Measurements from ENCODE around the gene OR9Q2. TPM values are rescaled to one million over a fixed set of nuclear protein-coding genes. Genes with fewer than 3 reads are reported as not detected.
"Not testable (repeated sequence)": the region's sequence is repeated elsewhere in the genome, so short reads cannot be mapped to it uniquely, and the experiment has no call there.

OR9Q2 gene
- total and polyA plus RNA-seq, 4 donors, result not detected

- no peak overlapping the region for H3K27ac ChIP-seq (ENCODE audit: low read depth in 1 of 2, low read length in 2 of 2)
- no peak for TF ChIP-seq NR2F2 (IDR thresholded peaks at IDR 0.05)
- no peak for TF ChIP-seq JUND (IDR thresholded peaks at IDR 0.05)
- TF ChIP-seq FOXA1 (IDR thresholded peaks at IDR 0.05), result no peak
- TF ChIP-seq GABPA (IDR thresholded peaks at IDR 0.05 in 1 of 2, conservative IDR thresholded peaks at IDR 0.05 in 1 of 2), result no peak
- TF ChIP-seq MAX (IDR thresholded peaks at IDR 0.05), result no peak
- no peak for TF ChIP-seq YY1 (IDR thresholded peaks at IDR 0.05)
- TF ChIP-seq RXRA (IDR thresholded peaks at IDR 0.05), result no peak
- TF ChIP-seq TAF1 (conservative IDR thresholded peaks at IDR 0.05), result no peak
- no peak for TF ChIP-seq RAD21 (IDR thresholded peaks at IDR 0.05)
- no peak for TF ChIP-seq EGR1 (IDR thresholded peaks at IDR 0.05; ENCODE audit: low read depth in 2 of 2)
- TF ChIP-seq ZBTB33 (IDR thresholded peaks at IDR 0.05), result no peak
- TF ChIP-seq SP1 (IDR thresholded peaks at IDR 0.05), result no peak
- DNase-seq (ENCODE audit: low spot score), result no peak
- no peaks in the 10 kb centered on the region for H3K4me1 ChIP-seq (ENCODE audit: control insufficient read depth in 4 of 4, insufficient read depth in 4 of 4, low read length in 3 of 4)
- no peaks in the 10 kb centered on the region for H3K36me3 ChIP-seq (ENCODE audit: control insufficient read depth in 4 of 4, insufficient read depth in 3 of 4, low read depth in 1 of 4, low read length in 3 of 4)
- WGBS, result 34% methylated on average over 1 of the region's 1 CpG
- no peak overlapping the region for H3K9ac ChIP-seq (ENCODE audit: low read depth in 1 of 2, low read length in 2 of 2)
- H3K27me3 ChIP-seq (ENCODE audit: control insufficient read depth in 4 of 4, insufficient read depth in 4 of 4, low read length in 3 of 4), result no peaks in the 10 kb centered on the region
- no peak overlapping the region for H3K4me3 ChIP-seq (ENCODE audit: low read depth in 1 of 3, low read length in 3 of 3)
- peaks cover 0 to 9% (median 0%) of the 10 kb centered on the region in 4 donors for H3K9me3 ChIP-seq (ENCODE audit: control insufficient read depth in 4 of 4, low read length in 3 of 4)
Measured at GRCh38 chr11:58199271-58199670, 10.4 kb downstream of the OR9Q2 start.

- H3K4me1 ChIP-seq (ENCODE audit: control insufficient read depth in 4 of 4, insufficient read depth in 4 of 4, low read length in 3 of 4), result no peaks in the 10 kb centered on the region
- no peak for TF ChIP-seq MAX (IDR thresholded peaks at IDR 0.05)
- TF ChIP-seq CTCF (IDR thresholded peaks at IDR 0.05; ENCODE audit: low read depth, low read length, missing input control), result no peak
- no peak for TF ChIP-seq TAF1 (conservative IDR thresholded peaks at IDR 0.05)
- TF ChIP-seq NR2F2 (IDR thresholded peaks at IDR 0.05), result no peak
- TF ChIP-seq FOXA1 (IDR thresholded peaks at IDR 0.05), result no peak
- no peak for TF ChIP-seq YY1 (IDR thresholded peaks at IDR 0.05)
- no peak for TF ChIP-seq JUND (IDR thresholded peaks at IDR 0.05)
Measured at GRCh38 chr11:58204042-58204441, 15.2 kb downstream of the OR9Q2 start, which contains the start of gene OR1S2. Gene OR1S2 (minus strand): TSS chr11:58204142. CDS start chr11:58204142, 0 bp downstream.

GRCh38 chr11:58212420-58212819, 23.6 kb downstream of the OR9Q2 start, which contains the start of gene OR1S1:
Gene OR1S1 (plus strand): TSS chr11:58212720.
- DNase-seq (ENCODE audit: low spot score); H3K36me3 ChIP-seq (ENCODE audit: control insufficient read depth in 4 of 4, insufficient read depth in 3 of 4, low read depth in 1 of 4, low read length in 3 of 4); H3K27ac ChIP-seq (ENCODE audit: low read depth in 1 of 2, low read length in 2 of 2); H3K9me3 ChIP-seq (ENCODE audit: control insufficient read depth in 4 of 4, low read length in 3 of 4); H3K27me3 ChIP-seq (ENCODE audit: control insufficient read depth in 4 of 4, insufficient read depth in 4 of 4, low read length in 3 of 4); H3K4me3 ChIP-seq (ENCODE audit: low read depth in 1 of 3, low read length in 3 of 3); H3K4me1 ChIP-seq (ENCODE audit: control insufficient read depth in 4 of 4, insufficient read depth in 4 of 4, low read length in 3 of 4); H3K9ac ChIP-seq (ENCODE audit: low read depth in 1 of 2, low read length in 2 of 2): not testable (repeated sequence)
- 55% methylated on average over 2 of the region's 2 CpGs for WGBS

More at GRCh38 chr11:58204042-58204441, 15.2 kb downstream of the OR9Q2 start, which contains the start of gene OR1S2:
- no peak within 1 kb of the TSS for H3K4me3 ChIP-seq (ENCODE audit: low read depth in 1 of 3, low read length in 3 of 3)
- H3K27me3 ChIP-seq (ENCODE audit: control insufficient read depth in 4 of 4, insufficient read depth in 4 of 4, low read length in 3 of 4), result no peaks in the 10 kb centered on the region
- H3K9me3 ChIP-seq (ENCODE audit: control insufficient read depth in 4 of 4, low read length in 3 of 4), result peaks cover 0 to 2% (median 0%) of the 10 kb centered on the region in 4 donors
- no peak for DNase-seq (ENCODE audit: low spot score)
- H3K9ac ChIP-seq (ENCODE audit: low read depth in 1 of 2, low read length in 2 of 2), result no peak within 1 kb of the TSS
- H3K27ac ChIP-seq (ENCODE audit: low read depth in 1 of 2, low read length in 2 of 2), result no peak within 1 kb of the TSS
- no peaks in the 10 kb centered on the region for H3K36me3 ChIP-seq (ENCODE audit: control insufficient read depth in 4 of 4, insufficient read depth in 3 of 4, low read depth in 1 of 4, low read length in 3 of 4)
